HL-60 (cell line): ENCODE measurements around the gene PARN.

ENCODE experiments used
- DNase-seq, 2 experiments: peaks; one replicate each; pipeline ENCODE4 v3.0.0-alpha.2; 2010 to 2020; ENCODE audit warnings: low read depth in 1 of 2, low spot score in 1 of 2
- H3K27ac ChIP-seq: fragments of 250-450 bp; sonication (Bioruptor Pico); replicated peaks from 2 replicates; pipeline ENCODE4 v1.5.1; 2020; ENCODE audit warnings: mild to moderate bottlenecking, moderate library complexity
- H3K27me3 ChIP-seq: fragments of 250-450 bp; sonication (Bioruptor Pico); 2 replicates; pipeline ENCODE4 v1.5.1; 2021; ENCODE audit warnings: mild to moderate bottlenecking, moderate library complexity; ENCODE audit not compliant: insufficient read depth, poor library complexity, severe bottlenecking
- H3K4me3 ChIP-seq: replicated peaks from 2 replicates; pipeline ENCODE4 v1.5.1; 2011; ENCODE audit warnings: mild to moderate bottlenecking, control low read depth, low read length; ENCODE audit not compliant: insufficient read depth
- CTCF ChIP-seq: IDR thresholded peaks from one replicate; pipeline ENCODE4 v1.5.1; 2011; ENCODE audit warnings: low read length, control low read depth, inconsistent platforms; ENCODE audit not compliant: insufficient read depth
- GABPA ChIP-seq: IDR thresholded peaks from 2 replicates; pipeline ENCODE4 v1.6.1; 2012; ENCODE audit warnings: low read depth
- POLR2AphosphoS5 ChIP-seq: IDR thresholded peaks from 2 replicates; pipeline ENCODE4 v1.6.1; 2012; ENCODE audit warnings: low read depth
- REST ChIP-seq: IDR thresholded peaks from 2 replicates; pipeline ENCODE4 v1.6.1; 2012; ENCODE audit warnings: low read depth; ENCODE audit not compliant: insufficient replicate concordance
- SPI1 ChIP-seq: IDR thresholded peaks from 2 replicates; pipeline ENCODE4 v1.6.1; 2012; ENCODE audit warnings: low read depth, mild to moderate bottlenecking, borderline replicate concordance

Gene PARN

GRCh38 chr16:14509675-14510132, 120.4 kb downstream of the PARN start:
- no peak for DNase-seq
- H3K27ac ChIP-seq = no peak overlapping the region
- H3K27me3 ChIP-seq = no peaks in the 10 kb centered on the region
- TF ChIP-seq CTCF (no peak), POLR2AphosphoS5 (no peak), SPI1 (no peak), REST (no peak), GABPA (no peak)
- H3K4me3 ChIP-seq = no peak overlapping the region

GRCh38 chr16:14509055-14509454, 121.0 kb downstream of the PARN start:
- TF ChIP-seq POLR2AphosphoS5 (no peak), GABPA (no peak), SPI1 (no peak), REST (no peak), CTCF (no peak)
- H3K27ac ChIP-seq = no peak overlapping the region
- H3K27me3 ChIP-seq = no peaks in the 10 kb centered on the region
- H3K4me3 ChIP-seq = no peak overlapping the region
- no peak for DNase-seq

- no peak for TF ChIP-seq POLR2AphosphoS5
- TF ChIP-seq REST = no peak
- TF ChIP-seq CTCF = no peak
- TF ChIP-seq GABPA = no peak
- no peak for TF ChIP-seq SPI1
- DNase-seq = no peak
- Histone ChIP-seq H3K27ac (no peak overlapping the region), H3K4me3 (no peak overlapping the region), H3K27me3 (no peaks in the 10 kb centered on the region)
Measured at GRCh38 chr16:14505846-14506245, 124.2 kb downstream of the PARN start.
